Subcutaneous adipose tissue (tissue), 4 donors: ENCODE results near the gene FUNDC2. TPM values are rescaled to one million over a fixed set of nuclear protein-coding genes. Genes with fewer than 3 reads are reported as not detected.

Experiments
- CTCF ChIP-seq: fragments of 450-650 bp; IDR thresholded peaks from one replicate; pipeline ENCODE4 v1.5.1; 2016; ENCODE audit warnings: low read depth, mild to moderate bottlenecking, control low read depth, antibody characterized with exemption, moderate library complexity
- total RNA-seq, 4 donors: library from RNA; depleted of rRNA; stranded (reverse); fragments of >200 nt; gene quantifications; one replicate each; pipeline ENCODE4 v1.1.0, GENCODE V29; 2016

Gene FUNDC2
- total RNA-seq, 4 donors from 2014 or later: 46.1 to 83.5 (median 69.6) TPM

- no peak for TF ChIP-seq CTCF
These were observed 16.6 kb upstream of the FUNDC2 start for GRCh38 chrX:155009994-155010472.

- TF ChIP-seq CTCF: no peak
These were observed 6.1 kb upstream of the FUNDC2 start for GRCh38 chrX:155020591-155020990.

GRCh38 chrX:155022585-155022984 lies 4.1 kb upstream of the FUNDC2 start, which contains the start of gene F8:
TSS of gene F8 (minus strand) at chrX:155022723. CDS start at chrX:155022552, 171 bp downstream.
- no peak for TF ChIP-seq CTCF

- no peak for TF ChIP-seq CTCF
These were observed 2.5 kb upstream of the FUNDC2 start for GRCh38 chrX:155023907-155024833.

- TF ChIP-seq CTCF: no peak
These were observed 271 bp upstream of the FUNDC2 start for GRCh38 chrX:155026420-155026726.

- TF ChIP-seq CTCF: no peak
These were observed 944 bp downstream of the FUNDC2 start for GRCh38 chrX:155027509-155028066.

- TF ChIP-seq CTCF: no peak
These were observed 1.5 kb downstream of the FUNDC2 start for GRCh38 chrX:155028129-155028528.
